Epidermal melanocyte (primary cell): ENCODE measurements around the gene DPP6.

ENCODE experiments used
- DNase-seq: peaks from one replicate; pipeline ENCODE4 v3.0.0; 2011; ENCODE audit warnings: low spot score; ENCODE audit not compliant: insufficient read length

Gene DPP6

GRCh38 chr7:154695836-154696235, 643.6 kb downstream of the DPP6 start:
- no peak for DNase-seq

- DNase-seq, result no peak
Observed at GRCh38 chr7:154696556-154696955, 644.4 kb downstream of the DPP6 start.

- DNase-seq, result no peak
Observed at GRCh38 chr7:154698726-154699291, 646.6 kb downstream of the DPP6 start.

GRCh38 chr7:154699417-154699816, 647.2 kb downstream of the DPP6 start:
- no peak for DNase-seq

- DNase-seq, result no peak
Observed at GRCh38 chr7:154709840-154710520, 657.8 kb downstream of the DPP6 start.

GRCh38 chr7:154720016-154720415, 667.8 kb downstream of the DPP6 start:
- DNase-seq, result no peak

- no peak for DNase-seq
Observed at GRCh38 chr7:154721086-154721485, 668.9 kb downstream of the DPP6 start.

GRCh38 chr7:154726368-154726767, 674.2 kb downstream of the DPP6 start:
- DNase-seq, result no peak

GRCh38 chr7:154729056-154729455, 676.9 kb downstream of the DPP6 start:
- no peak for DNase-seq

GRCh38 chr7:154735766-154736165, 683.6 kb downstream of the DPP6 start:
- no peak for DNase-seq

GRCh38 chr7:154736389-154736788, 684.2 kb downstream of the DPP6 start:
- DNase-seq, result no peak

GRCh38 chr7:154738216-154738615, 686.0 kb downstream of the DPP6 start:
- DNase-seq, result no peak

- DNase-seq, result no peak
Observed at GRCh38 chr7:154741131-154741530, 688.9 kb downstream of the DPP6 start.

- no peak for DNase-seq
Observed at GRCh38 chr7:154743206-154743605, 691.0 kb downstream of the DPP6 start.

- no peak for DNase-seq
Observed at GRCh38 chr7:154744256-154744860, 692.2 kb downstream of the DPP6 start.

- no peak for DNase-seq
Observed at GRCh38 chr7:154744861-154745258, 692.7 kb downstream of the DPP6 start.

- no peak for DNase-seq
Observed at GRCh38 chr7:154746571-154747360, 694.6 kb downstream of the DPP6 start.

GRCh38 chr7:154748089-154748786, 696.0 kb downstream of the DPP6 start:
- no peak for DNase-seq

- no peak for DNase-seq
Observed at GRCh38 chr7:154750353-154750801, 698.2 kb downstream of the DPP6 start.

- no peak for DNase-seq
Observed at GRCh38 chr7:154753226-154753625, 701.0 kb downstream of the DPP6 start.

GRCh38 chr7:154757756-154758155, 705.6 kb downstream of the DPP6 start:
- DNase-seq, result no peak
